SK-N-MC (cell line): ENCODE measurements around the gene UTP11.

ENCODE experiments used
- DNase-seq: peaks from one replicate; pipeline ENCODE4 v3.0.0-alpha.2; 2011; ENCODE audit warnings: low read depth, low spot score
- H3K27ac ChIP-seq: fragments of 200-600 bp; sonication (generic); 2 replicates; pipeline ENCODE4 v1.5.1; 2016; ENCODE audit warnings: mixed run types
- H3K36me3 ChIP-seq: fragments of 200-600 bp; sonication (generic); 2 replicates; pipeline ENCODE4 v1.6.1; 2017; ENCODE audit warnings: antibody characterized with exemption, low read length, mixed read lengths; ENCODE audit not compliant: insufficient read depth
- H3K4me3 ChIP-seq: fragments of 200-600 bp; sonication (generic); 2 replicates; pipeline ENCODE4 v1.5.1; 2016
- H3K9ac ChIP-seq: fragments of 200-600 bp; sonication (generic); 2 replicates; pipeline ENCODE4 v1.8.0; 2017; ENCODE audit warnings: mixed run types, mixed read lengths; ENCODE audit not compliant: insufficient read length
- H3K9me3 ChIP-seq: fragments of 200-600 bp; sonication (generic); 2 replicates; pipeline ENCODE4 v1.6.1; 2017; ENCODE audit warnings: low read depth, mild to moderate bottlenecking, antibody characterized with exemption, low read length, moderate library complexity, mixed read lengths
- EZH2 ChIP-seq: fragments of 200-600 bp; sonication (generic); IDR thresholded peaks from one replicate; pipeline ENCODE4 v1.6.1; 2017; ENCODE audit warnings: antibody characterized with exemption
- FOXP2 ChIP-seq: optimal IDR thresholded peaks from 2 replicates; pipeline ENCODE3; 2011; ENCODE audit warnings: mild to moderate bottlenecking, moderate library complexity; ENCODE audit not compliant: insufficient read depth; ENCODE audit errors: extremely low read length, control extremely low read depth
- POLR2AphosphoS5 ChIP-seq: IDR thresholded peaks from 2 replicates; pipeline ENCODE4 v1.6.1; 2012; ENCODE audit warnings: mild to moderate bottlenecking, low read depth, low read length, borderline replicate concordance

UTP11 gene

GRCh38 chr1:38041936-38042834 is 29.7 kb downstream of the UTP11 start:
- no peak for DNase-seq
- Histone ChIP-seq H3K9ac (no peak overlapping the region), H3K4me3 (peak overlapping the region; percentile 90), H3K36me3 (peaks cover 13% of the 10 kb centered on the region), H3K27ac (no peak overlapping the region), H3K9me3 (no peaks in the 10 kb centered on the region)
- TF ChIP-seq POLR2AphosphoS5 = no peak
- TF ChIP-seq EZH2 = no peak
- no peak for TF ChIP-seq FOXP2

- Histone ChIP-seq H3K27ac (no peak overlapping the region), H3K9ac (peak overlapping the region; percentile 83), H3K36me3 (peaks cover 13% of the 10 kb centered on the region), H3K9me3 (no peaks in the 10 kb centered on the region), H3K4me3 (peak overlapping the region; percentile 90)
- TF ChIP-seq EZH2 (no peak), POLR2AphosphoS5 (no peak), FOXP2 (no peak)
- DNase-seq = no peak
Observed at GRCh38 chr1:38043036-38043747, 30.7 kb downstream of the UTP11 start.

GRCh38 chr1:38044221-38045215 is 32.0 kb downstream of the UTP11 start:
- Histone ChIP-seq H3K9me3 (no peaks in the 10 kb centered on the region), H3K4me3 (peak overlapping the region; percentile 90), H3K9ac (peak overlapping the region; percentile 83), H3K27ac (no peak overlapping the region), H3K36me3 (peaks cover 13% of the 10 kb centered on the region)
- no peak for DNase-seq
- TF ChIP-seq FOXP2 = no peak
- TF ChIP-seq EZH2 = no peak
- no peak for TF ChIP-seq POLR2AphosphoS5

- Histone ChIP-seq H3K9me3 (no peaks in the 10 kb centered on the region), H3K27ac (no peak overlapping the region), H3K9ac (peak overlapping the region; percentile 37), H3K36me3 (peaks cover 13% of the 10 kb centered on the region), H3K4me3 (peak overlapping the region; percentile 90)
- TF ChIP-seq EZH2 (no peak), POLR2AphosphoS5 (no peak), FOXP2 (no peak)
- no peak for DNase-seq
Observed at GRCh38 chr1:38045401-38046332, 33.1 kb downstream of the UTP11 start.

- Histone ChIP-seq H3K36me3 (peaks cover 13% of the 10 kb centered on the region), H3K9me3 (no peaks in the 10 kb centered on the region), H3K9ac (peak within 1 kb of the TSS; percentile 37), H3K27ac (no peak within 1 kb of the TSS), H3K4me3 (peak within 1 kb of the TSS; percentile 90)
- TF ChIP-seq EZH2 (no peak), POLR2AphosphoS5 (no peak), FOXP2 (no peak)
- no peak for DNase-seq
Observed at GRCh38 chr1:38046333-38046883, 33.9 kb downstream of the UTP11 start, which contains the start of gene POU3F1. Gene POU3F1 (minus strand): TSS chr1:38046793. CDS start chr1:38046743, 50 bp downstream.

GRCh38 chr1:38046884-38047602 is 34.5 kb downstream of the UTP11 start:
- Histone ChIP-seq H3K36me3 (peaks cover 13% of the 10 kb centered on the region), H3K4me3 (peak overlapping the region; percentile 88), H3K9ac (no peak overlapping the region), H3K9me3 (no peaks in the 10 kb centered on the region), H3K27ac (no peak overlapping the region)
- no peak for DNase-seq
- TF ChIP-seq EZH2 = no peak
- no peak for TF ChIP-seq POLR2AphosphoS5
- TF ChIP-seq FOXP2 = peak; percentile 17
